ENCODE data around the gene SLC9A3. TPM values are rescaled to one million over a fixed set of nuclear protein-coding genes. Genes with fewer than 3 reads are reported as not detected.
"Not testable (repeated sequence)": the region's sequence is repeated elsewhere in the genome, so short reads cannot be mapped to it uniquely, and the experiment has no call there.

Gene SLC9A3
- total RNA-seq, 2 experiments from 2014 or later, result 2.1 to 2.4 TPM

GRCh38 chr5:477871-478270, 46.4 kb downstream of the SLC9A3 start:
- Mint-ChIP-seq H3K27ac (no peak overlapping the region), H3K27me3 (peaks cover 6% of the 10 kb centered on the region), H3K36me3 (ENCODE audit: low read depth) (no peaks in the 10 kb centered on the region), H3K4me3 (no peak overlapping the region), H3K4me1 (peaks cover 2% of the 10 kb centered on the region), H3K9me3 (ENCODE audit: low read depth) (no peaks in the 10 kb centered on the region)
- intact Hi-C loops (cut with DNase I, micrococcal nuclease), result loop anchor here in 1 of 2 experiments (10.0 kb wide), 1 partner anchor 867 kb away; the partner anchor contains the start of gene CLPTM1L
- ATAC-seq (no peak), DNase-seq (no peak)
- ChIA-PET CTCF (interaction anchor here (1.6 kb wide), 1 partner anchor 31 kb away, joined by 5 read pairs; no protein-coding TSS in a partner anchor), POLR2A (no interaction called here)

GRCh38 chr5:477247-477646, 47.0 kb downstream of the SLC9A3 start:
- Mint-ChIP-seq H3K4me1 (peaks cover 2% of the 10 kb centered on the region), H3K27ac (no peak overlapping the region), H3K9me3 (ENCODE audit: low read depth) (no peaks in the 10 kb centered on the region), H3K27me3 (peaks cover 6% of the 10 kb centered on the region), H3K4me3 (no peak overlapping the region), H3K36me3 (ENCODE audit: low read depth) (no peaks in the 10 kb centered on the region)
- POLR2A ChIA-PET, result no interaction called here
- DNase-seq (no peak), ATAC-seq (no peak)
- intact Hi-C loops (cut with DNase I, micrococcal nuclease), result loop anchor here in 1 of 2 experiments (10.0 kb wide), 1 partner anchor 868 kb away; the partner anchor contains the start of gene CLPTM1L
- CTCF ChIA-PET, result interaction anchor here (0.5 to 1.6 kb wide), 3 partner anchors 30 to 52 kb away, joined by 3 to 5 read pairs (median 5); no protein-coding TSS in a partner anchor

GRCh38 chr5:476814-477175, 47.5 kb downstream of the SLC9A3 start:
- CTCF ChIA-PET, result interaction anchor here (0.5 to 1.6 kb wide), 4 partner anchors 30 to 71 kb away, joined by 3 to 5 read pairs (median 4); no protein-coding TSS in a partner anchor
- Mint-ChIP-seq H3K27ac (no peak overlapping the region), H3K4me3 (no peak overlapping the region), H3K9me3 (ENCODE audit: low read depth) (no peaks in the 10 kb centered on the region), H3K36me3 (ENCODE audit: low read depth) (peaks cover 2% of the 10 kb centered on the region), H3K27me3 (peaks cover 6% of the 10 kb centered on the region), H3K4me1 (peaks cover 4% of the 10 kb centered on the region)
- no peak for DNase-seq
- POLR2A ChIA-PET, result no interaction called here
- intact Hi-C loops (cut with DNase I, micrococcal nuclease), result loop anchor here in 1 of 2 experiments (10.0 kb wide), 1 partner anchor 868 kb away; the partner anchor contains the start of gene CLPTM1L
- no peak for ATAC-seq

- H3K27me3 Mint-ChIP-seq, result peaks cover 4% of the 10 kb centered on the region
- intact Hi-C loops (cut with DNase I, micrococcal nuclease), result loop anchor here in 1 of 2 experiments (10.0 kb wide), 1 partner anchor 869 kb away; the partner anchor contains the start of gene CLPTM1L
- no peak for DNase-seq
- H3K4me3 Mint-ChIP-seq, result no peak overlapping the region
- ChIA-PET POLR2A (no interaction called here), CTCF (interaction anchor here (0.7 to 1.6 kb wide), 3 partner anchors 29 to 70 kb away, joined by 4 to 5 read pairs (median 5); no protein-coding TSS in a partner anchor)
- peaks cover 8% of the 10 kb centered on the region for H3K36me3 Mint-ChIP-seq (ENCODE audit: low read depth)
- H3K9me3 Mint-ChIP-seq (ENCODE audit: low read depth), result no peaks in the 10 kb centered on the region
- ATAC-seq, result no peak
- H3K4me1 Mint-ChIP-seq, result peaks cover 10% of the 10 kb centered on the region
- no peak overlapping the region for H3K27ac Mint-ChIP-seq
These were observed 48.0 kb downstream of the SLC9A3 start for GRCh38 chr5:476102-476813.

- Mint-ChIP-seq H3K36me3 (ENCODE audit: low read depth) (peaks cover 12% of the 10 kb centered on the region), H3K4me1 (peaks cover 15% of the 10 kb centered on the region), H3K4me3 (peak overlapping the region; percentile 68), H3K27me3 (peaks cover 4% of the 10 kb centered on the region), H3K27ac (no peak overlapping the region), H3K9me3 (ENCODE audit: low read depth) (no peaks in the 10 kb centered on the region)
- ChIA-PET CTCF (interaction anchor here (0.7 kb wide), 1 partner anchor 29 kb away, joined by 3 read pairs; no protein-coding TSS in a partner anchor), POLR2A (no interaction called here)
- ATAC-seq, result no peak
- intact Hi-C loops (cut with DNase I, micrococcal nuclease), result loop anchor here in 1 of 2 experiments (10.0 kb wide), 1 partner anchor 869 kb away; the partner anchor contains the start of gene CLPTM1L
- DNase-seq, result no peak
These were observed 48.5 kb downstream of the SLC9A3 start for GRCh38 chr5:475704-476101.

- Mint-ChIP-seq H3K4me3 (peak overlapping the region; percentile 68), H3K27ac (no peak overlapping the region), H3K9me3 (ENCODE audit: low read depth) (no peaks in the 10 kb centered on the region), H3K36me3 (ENCODE audit: low read depth) (peaks cover 14% of the 10 kb centered on the region), H3K4me1 (peaks cover 22% of the 10 kb centered on the region), H3K27me3 (peaks cover 4% of the 10 kb centered on the region)
- CTCF ChIA-PET, result interaction anchor here (0.7 kb wide), 1 partner anchor 28 kb away, joined by 3 read pairs; no protein-coding TSS in a partner anchor
- intact Hi-C loops (cut with DNase I, micrococcal nuclease), result loop anchor here (5.0 to 10.0 kb wide), 3 partner anchors 137 to 1047 kb away; partner anchors contain the start of genes CEP72 (in 1 of the 2), CLPTM1L (in 1 of the 2) and LPCAT1 (in 1 of the 2)
- ATAC-seq (no peak), DNase-seq (peak; percentile 43)
- POLR2A ChIA-PET, result no interaction called here
These were observed 49.2 kb downstream of the SLC9A3 start for GRCh38 chr5:474840-475661.

- H3K4me3 Mint-ChIP-seq, result peak overlapping the region; percentile 87
- CTCF ChIA-PET, result interaction anchor here (1.3 to 1.5 kb wide), 2 partner anchors 21 to 157 kb away, joined by 4 to 6 read pairs; no protein-coding TSS in a partner anchor
- intact Hi-C loops (cut with DNase I, micrococcal nuclease), result loop anchor here (5.0 to 10.0 kb wide), 3 partner anchors 138 to 1048 kb away; partner anchors contain the start of genes CEP72 (in 1 of the 2), CLPTM1L (in 1 of the 2) and LPCAT1 (in 1 of the 2)
- ATAC-seq; POLR2A ChIA-PET; H3K27ac Mint-ChIP-seq; H3K27me3 Mint-ChIP-seq; H3K9me3 Mint-ChIP-seq (ENCODE audit: low read depth): not testable (repeated sequence)
- peaks cover 21% of the 10 kb centered on the region for H3K36me3 Mint-ChIP-seq (ENCODE audit: low read depth)
- H3K4me1 Mint-ChIP-seq, result peaks cover 23% of the 10 kb centered on the region
- DNase-seq, result peak; percentile 35
These were observed 49.9 kb downstream of the SLC9A3 start for GRCh38 chr5:474232-474839.

DNA sequence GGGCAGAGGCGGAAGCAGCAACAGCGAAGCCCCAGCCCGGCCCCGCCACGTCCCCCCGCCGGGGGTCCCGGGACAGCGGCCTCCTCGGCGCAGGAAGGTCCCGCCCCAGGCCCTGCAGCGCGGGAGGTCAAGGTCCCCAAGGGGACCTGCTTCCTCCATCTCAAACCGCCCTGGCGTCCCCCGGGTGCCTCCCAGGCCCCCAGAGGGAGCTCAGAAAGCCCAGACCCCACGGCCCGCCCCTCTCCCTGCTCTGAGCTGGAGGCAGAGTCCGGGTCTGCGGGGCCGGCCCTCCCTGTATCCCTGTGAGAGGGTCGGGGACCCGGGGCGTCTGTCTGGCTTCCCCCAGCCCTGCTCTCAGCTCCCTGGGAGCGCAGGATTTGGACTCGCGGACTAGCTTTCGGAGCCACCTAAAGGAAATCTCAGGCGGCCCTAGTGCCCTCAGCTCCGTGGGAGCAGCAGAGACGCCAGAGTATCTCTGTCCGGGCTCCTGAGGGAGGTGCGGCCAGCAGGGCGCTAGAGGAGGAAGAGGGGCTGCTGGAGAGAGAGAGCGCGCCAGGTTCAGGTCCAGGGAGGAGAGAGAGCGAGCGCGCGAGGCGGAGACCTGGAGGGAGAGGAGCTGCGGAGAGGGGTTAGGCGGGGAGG, 50.6 kb downstream of the SLC9A3 start:
- ChIA-PET CTCF (interaction anchor here (0.6 to 1.5 kb wide), 4 partner anchors 20 to 157 kb away, joined by 3 to 6 read pairs (median 4); no protein-coding TSS in a partner anchor), POLR2A (interaction anchor here (0.6 kb wide), 1 partner anchor 10 kb away, joined by 3 read pairs; no protein-coding TSS in a partner anchor)
- Mint-ChIP-seq H3K27ac (peak overlapping the region; percentile 37), H3K36me3 (ENCODE audit: low read depth) (peaks cover 24% of the 10 kb centered on the region), H3K4me3 (peak overlapping the region; percentile 87), H3K4me1 (peaks cover 25% of the 10 kb centered on the region), H3K9me3 (ENCODE audit: low read depth) (no peaks in the 10 kb centered on the region), H3K27me3 (peaks cover 4% of the 10 kb centered on the region)
- ATAC-seq (peak; percentile 4), DNase-seq (peak; percentile 51)
- intact Hi-C loops (cut with DNase I, micrococcal nuclease), result loop anchor here (1.0 to 10.0 kb wide), 13 partner anchors 14 to 1325 kb away; partner anchors contain the start of genes CEP72 (in 2 of the 2), BRD9 (in 1 of the 2), CCDC127 (in 1 of the 2) and CLPTM1L (in 1 of the 2)

GRCh38 chr5:472656-473550, 51.3 kb downstream of the SLC9A3 start:
- DNase-seq, result peak; percentile 93
- H3K36me3 Mint-ChIP-seq (ENCODE audit: low read depth), result peaks cover 27% of the 10 kb centered on the region
- peaks cover 25% of the 10 kb centered on the region for H3K4me1 Mint-ChIP-seq
- ChIA-PET POLR2A (interaction anchor here (0.6 to 1.6 kb wide), 3 partner anchors 11 to 26 kb away, joined by 3 to 10 read pairs (median 3); no protein-coding TSS in a partner anchor), CTCF (interaction anchor here (0.6 to 1.7 kb wide), 9 partner anchors 13 to 823 kb away, joined by 3 to 10 read pairs (median 4); no protein-coding TSS in a partner anchor)
- peaks cover 4% of the 10 kb centered on the region for H3K27me3 Mint-ChIP-seq
- ATAC-seq, result peak; percentile 80
- peak overlapping the region; percentile 88 for H3K4me3 Mint-ChIP-seq
- peak overlapping the region; percentile 93 for H3K27ac Mint-ChIP-seq
- intact Hi-C loops (cut with DNase I, micrococcal nuclease), result loop anchor here (1.0 to 10.0 kb wide), 14 partner anchors 9 to 1326 kb away; partner anchors contain the start of genes CEP72 (in 2 of the 2), BRD9 (in 1 of the 2), CCDC127 (in 1 of the 2) and CLPTM1L (in 1 of the 2)
- H3K9me3 Mint-ChIP-seq (ENCODE audit: low read depth), result no peaks in the 10 kb centered on the region
